Right ventricle myocardium inferior (tissue), 1 donor: Measurements from ENCODE around the gene FOXP4. TPM values are rescaled to one million over a fixed set of nuclear protein-coding genes. Genes with fewer than 3 reads are reported as not detected.

Experiments
- ATAC-seq: fragments of 200-7000 bp; cut with Tn5 transposase; one replicate; pipeline ENCODE4 v1.9.1; 2020; ENCODE audit warnings: mild to moderate bottlenecking, moderate library complexity
- DNase-seq: peaks from one replicate; pipeline ENCODE4 v3.0.0; 2021; ENCODE audit errors: missing footprints
- intact Hi-C: fragments of 100-400 bp; cut with DNase I; formaldehyde crosslinking; loops from one replicate; pipeline ENCODE4 v1.11.0; 2022
- total RNA-seq: library from RNA; stranded (reverse); fragmentation: NEBNext Ultra II Directional; extraction: Animal tissue kit (Norgen Biotek cat#: 25700); gene quantifications from one replicate; pipeline ENCODE4 v1.2.1, GENCODE V29; 2021
- donor health status: DM: no; HTN: yes; CAD: no; lungs with severe emphysema.

Gene FOXP4
- total RNA-seq, 1 donor from 2014 or later, result 13.9 TPM

DNA sequence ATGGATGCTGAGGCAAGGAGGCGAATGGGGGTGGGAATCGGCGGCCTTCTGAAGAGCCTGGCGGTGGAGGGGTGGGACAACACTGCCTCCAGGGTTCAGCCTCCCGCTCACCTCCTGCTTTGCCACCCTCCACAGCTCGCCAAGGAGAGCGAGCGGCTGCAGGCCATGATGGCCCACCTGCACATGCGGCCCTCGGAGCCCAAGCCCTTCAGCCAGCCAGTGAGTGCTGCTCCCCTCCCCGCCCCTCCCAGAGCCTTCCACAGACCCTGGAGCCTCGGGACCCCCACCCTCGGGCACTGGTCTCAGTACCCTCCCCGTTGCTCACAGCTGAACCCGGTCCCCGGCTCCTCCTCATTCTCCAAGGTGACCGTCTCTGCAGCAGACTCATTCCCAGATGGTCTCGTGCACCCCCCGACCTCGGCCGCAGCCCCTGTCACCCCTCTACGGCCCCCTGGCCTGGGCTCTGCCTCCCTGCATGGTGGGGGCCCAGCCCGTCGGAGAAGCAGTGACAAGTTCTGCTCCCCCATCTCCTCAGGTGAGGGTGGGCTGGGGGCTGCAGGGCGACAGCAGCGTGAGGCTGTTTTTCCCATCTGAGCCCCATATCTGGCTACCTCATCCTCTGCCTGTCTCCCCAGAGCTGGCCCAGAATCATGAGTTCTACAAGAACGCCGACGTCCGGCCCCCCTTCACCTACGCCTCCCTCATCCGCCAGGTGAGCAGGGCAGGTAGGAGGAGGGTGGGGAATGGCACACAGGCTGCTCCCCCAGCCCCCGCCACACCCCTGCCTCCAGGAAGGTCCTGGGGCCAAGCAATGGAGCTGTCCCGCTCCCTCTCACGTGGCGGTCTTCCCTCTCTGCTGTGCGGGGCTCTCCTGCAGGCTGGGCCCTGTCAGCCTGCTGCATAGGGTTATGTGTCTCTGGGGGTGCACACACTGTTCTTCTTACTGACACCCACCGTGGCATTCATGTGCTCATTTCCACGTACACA lies 43.7 kb downstream of the FOXP4 start:
- ATAC-seq, result no peak
- DNase-seq, result no peak
- intact Hi-C loops, result no loop called here

DNA sequence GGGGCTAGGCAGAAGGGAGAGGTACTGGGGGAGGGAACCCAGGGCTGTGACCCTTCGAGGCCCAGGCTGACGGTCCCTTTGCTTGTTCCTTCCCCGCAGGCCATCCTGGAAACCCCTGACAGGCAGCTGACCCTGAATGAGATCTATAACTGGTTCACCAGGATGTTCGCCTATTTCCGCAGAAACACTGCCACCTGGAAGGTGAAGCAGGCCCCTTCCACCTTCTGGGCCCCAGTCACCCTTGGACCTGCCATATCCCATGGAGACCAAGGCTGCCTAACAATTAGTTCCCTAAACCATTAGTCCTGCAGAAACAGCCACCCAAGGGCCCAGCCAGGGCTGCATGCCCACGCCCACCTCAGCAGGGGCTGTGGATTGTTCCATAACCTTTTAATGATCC lies 44.9 kb downstream of the FOXP4 start:
- DNase-seq (no peak), ATAC-seq (no peak)
- intact Hi-C loops, result no loop called here

DNA sequence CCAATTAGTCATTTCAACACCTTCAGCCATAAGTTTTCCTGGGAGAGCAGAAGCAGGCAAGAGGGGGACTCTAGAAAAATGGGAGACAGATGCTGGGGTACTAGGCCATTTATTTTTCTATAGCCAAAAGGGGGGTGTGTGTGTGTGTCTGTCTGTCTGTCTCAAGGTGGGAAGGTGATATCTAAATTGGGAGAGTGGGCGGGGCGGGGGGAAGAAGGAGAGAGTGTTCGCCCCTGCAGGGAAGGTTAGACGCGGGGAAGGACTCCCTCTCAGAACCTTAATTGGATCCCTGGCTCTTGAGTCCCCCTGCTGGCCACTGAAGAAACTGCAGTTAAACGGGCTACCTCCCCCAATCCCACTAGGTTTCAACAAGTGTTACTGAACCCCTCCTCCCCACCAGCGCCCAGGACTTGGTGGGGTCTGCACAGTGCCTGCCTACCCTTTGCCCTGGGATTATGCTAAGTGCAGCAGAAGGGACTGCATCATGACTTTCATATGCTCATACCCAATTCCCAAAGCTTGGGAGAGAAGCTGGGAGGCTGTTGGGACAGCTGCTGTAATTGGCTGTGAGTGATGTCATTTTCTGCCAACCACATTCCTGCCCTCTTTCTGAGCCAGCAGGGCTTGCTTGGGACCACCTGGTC lies 45.8 kb downstream of the FOXP4 start:
- ATAC-seq, result peak; percentile 55
- intact Hi-C loops, result loop anchor here (1.0 to 2.0 kb wide), 3 partner anchors 129 to 223 kb away; no protein-coding TSS in a partner anchor
- DNase-seq, result peak; percentile 78

DNA sequence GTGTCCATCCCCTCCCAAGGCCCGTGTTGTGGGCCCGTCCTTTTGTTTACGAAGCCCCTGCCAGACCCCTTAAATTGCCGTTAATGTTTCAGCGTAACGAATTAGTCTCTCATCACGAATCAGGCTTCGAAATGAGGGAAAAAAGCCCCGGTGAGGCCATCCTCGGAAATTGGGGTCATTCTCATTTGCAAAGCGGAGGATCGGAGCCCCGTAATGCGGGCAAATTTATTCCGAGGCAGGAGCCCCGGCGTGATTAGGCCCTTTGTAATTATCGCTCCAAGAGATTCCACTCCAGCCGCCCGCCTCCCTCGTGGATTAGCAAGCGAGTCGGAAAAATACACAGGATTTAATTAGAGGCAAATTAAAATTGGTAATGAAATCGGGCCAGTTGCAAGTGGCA lies 47.2 kb downstream of the FOXP4 start:
- ATAC-seq (no peak), DNase-seq (no peak)
- intact Hi-C loops, result loop anchor here (2.0 kb wide), 2 partner anchors 169 to 225 kb away; no protein-coding TSS in a partner anchor

DNA sequence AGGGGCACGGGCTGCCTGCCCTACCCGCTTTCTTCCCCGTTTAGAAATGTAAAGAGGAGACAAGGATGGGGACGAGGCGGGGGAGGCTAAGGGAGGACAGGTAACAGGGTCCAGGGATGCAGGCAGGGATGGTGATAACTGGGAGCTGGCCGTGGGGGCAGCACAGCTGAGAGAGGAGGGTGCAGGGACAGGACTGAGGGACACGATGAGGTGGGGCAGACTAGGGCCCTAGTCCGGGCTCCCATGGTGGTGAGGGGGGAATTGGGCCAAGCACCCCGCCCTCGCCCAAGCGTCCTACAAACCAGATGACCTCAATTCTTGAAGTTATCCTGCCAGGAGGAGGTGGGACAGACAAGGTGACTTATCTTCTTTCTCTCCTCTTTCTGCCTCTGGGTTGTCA lies 47.7 kb downstream of the FOXP4 start:
- DNase-seq (no peak), ATAC-seq (no peak)
- intact Hi-C loops, result loop anchor here (2.0 kb wide), 2 partner anchors 169 to 225 kb away; no protein-coding TSS in a partner anchor

DNA sequence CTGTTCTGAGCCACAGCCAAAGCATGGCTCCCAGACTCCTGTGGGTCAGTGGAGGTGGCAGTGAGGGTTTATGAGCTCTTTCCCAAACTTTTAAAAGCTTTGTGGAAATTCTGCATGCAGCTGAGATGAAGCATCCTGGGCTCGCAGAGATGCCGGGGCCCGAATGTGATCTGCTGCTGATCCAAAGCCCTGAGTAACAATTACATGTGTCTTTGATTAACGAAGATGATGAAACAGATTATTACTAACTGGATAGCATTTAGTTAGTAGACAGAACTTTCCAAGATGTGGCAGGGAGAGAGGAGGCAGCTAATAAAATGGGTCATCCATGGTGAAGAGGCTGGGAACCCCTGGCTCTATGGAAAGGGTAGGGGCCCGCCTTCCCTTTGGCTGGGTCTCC lies 48.1 kb downstream of the FOXP4 start:
- intact Hi-C loops, result no loop called here
- ATAC-seq (no peak), DNase-seq (no peak)

DNA sequence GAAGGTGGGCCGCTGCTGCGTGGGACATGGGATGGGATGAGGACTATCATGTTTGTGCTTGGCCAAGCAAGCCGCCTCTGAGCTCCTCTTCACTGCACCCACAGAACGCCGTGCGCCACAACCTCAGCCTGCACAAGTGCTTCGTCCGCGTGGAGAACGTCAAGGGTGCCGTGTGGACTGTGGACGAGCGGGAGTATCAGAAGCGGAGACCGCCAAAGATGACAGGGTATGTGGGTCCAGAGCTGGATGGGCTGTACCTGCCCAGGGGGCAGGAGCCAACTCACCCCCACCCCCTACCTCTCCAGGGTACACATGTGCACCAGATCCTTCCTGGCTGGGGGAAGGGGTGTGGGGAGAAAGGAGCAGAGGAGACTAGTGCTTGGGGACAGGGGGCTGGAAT lies 48.6 kb downstream of the FOXP4 start:
- ATAC-seq, result no peak
- intact Hi-C loops, result no loop called here
- no peak for DNase-seq

DNA sequence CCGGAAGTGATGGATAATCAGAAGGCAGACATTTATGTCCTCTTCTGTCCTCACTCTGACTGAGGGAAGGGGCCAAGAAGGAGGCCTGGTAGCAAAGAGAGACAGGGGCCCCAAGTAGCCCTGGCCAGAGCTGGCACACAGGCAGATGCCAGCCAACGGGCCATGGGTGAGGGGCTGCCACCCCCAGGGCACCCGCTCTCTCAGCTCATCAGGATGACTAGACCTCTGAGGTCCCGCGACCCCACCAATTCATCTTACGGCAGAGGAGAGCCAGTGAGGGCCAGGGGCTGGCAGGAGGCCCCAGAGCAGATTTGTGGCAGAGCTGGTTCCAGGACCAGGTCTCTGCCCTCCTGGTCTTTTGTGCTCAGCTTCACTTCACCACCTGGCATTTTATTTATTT lies 49.0 kb downstream of the FOXP4 start:
- no peak for DNase-seq
- intact Hi-C loops, result no loop called here
- no peak for ATAC-seq

DNA sequence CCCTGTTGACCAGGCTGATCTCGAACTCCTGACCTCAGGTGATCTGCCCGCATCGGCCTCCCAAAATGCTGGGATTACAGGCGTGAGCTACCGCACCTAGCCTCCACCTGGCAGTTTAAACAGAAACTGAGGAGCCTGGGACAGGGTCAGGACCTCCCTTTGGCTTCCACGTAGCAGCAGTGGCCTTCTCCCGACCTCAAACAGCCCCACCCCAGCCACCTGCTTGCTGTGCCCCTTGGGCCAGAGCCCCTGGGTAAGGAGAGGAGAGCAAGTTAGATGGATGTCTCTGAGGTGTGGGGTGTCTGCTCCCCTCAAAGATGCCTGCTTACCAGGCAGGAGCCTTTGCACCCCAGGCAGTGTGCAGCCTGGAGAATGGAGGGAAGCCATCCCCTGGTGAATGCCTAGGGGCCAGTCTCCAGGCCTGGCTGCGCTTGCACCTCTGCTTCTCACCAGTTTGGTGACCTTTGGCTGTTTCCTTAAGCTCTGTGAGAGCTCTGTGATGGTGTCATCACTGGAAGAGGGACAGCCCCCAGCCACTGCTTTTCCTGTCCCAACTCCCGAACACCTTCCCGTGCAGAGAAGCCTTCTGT lies 50.0 kb downstream of the FOXP4 start:
- intact Hi-C loops, result no loop called here
- DNase-seq (no peak), ATAC-seq (no peak)

DNA sequence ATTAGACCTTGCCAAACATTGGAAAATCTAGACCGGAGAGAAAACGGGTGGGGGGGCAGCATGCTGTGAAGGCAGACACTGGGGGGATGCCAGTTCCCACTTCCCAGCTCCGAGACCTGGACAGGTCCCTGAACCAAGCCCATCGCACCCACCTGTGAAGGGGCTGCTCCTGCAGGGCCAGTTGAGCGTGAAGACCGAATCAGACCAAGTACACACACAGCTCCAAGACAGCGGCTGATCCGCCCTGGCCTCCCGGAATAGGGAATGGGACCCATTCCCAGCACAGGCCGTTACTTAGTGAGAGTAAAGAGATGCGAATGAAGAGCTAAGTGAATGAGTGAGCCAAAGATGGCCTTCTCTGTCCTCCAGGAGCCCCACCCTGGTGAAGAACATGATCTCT lies 50.6 kb downstream of the FOXP4 start:
- no peak for DNase-seq
- intact Hi-C loops, result no loop called here
- no peak for ATAC-seq

DNA sequence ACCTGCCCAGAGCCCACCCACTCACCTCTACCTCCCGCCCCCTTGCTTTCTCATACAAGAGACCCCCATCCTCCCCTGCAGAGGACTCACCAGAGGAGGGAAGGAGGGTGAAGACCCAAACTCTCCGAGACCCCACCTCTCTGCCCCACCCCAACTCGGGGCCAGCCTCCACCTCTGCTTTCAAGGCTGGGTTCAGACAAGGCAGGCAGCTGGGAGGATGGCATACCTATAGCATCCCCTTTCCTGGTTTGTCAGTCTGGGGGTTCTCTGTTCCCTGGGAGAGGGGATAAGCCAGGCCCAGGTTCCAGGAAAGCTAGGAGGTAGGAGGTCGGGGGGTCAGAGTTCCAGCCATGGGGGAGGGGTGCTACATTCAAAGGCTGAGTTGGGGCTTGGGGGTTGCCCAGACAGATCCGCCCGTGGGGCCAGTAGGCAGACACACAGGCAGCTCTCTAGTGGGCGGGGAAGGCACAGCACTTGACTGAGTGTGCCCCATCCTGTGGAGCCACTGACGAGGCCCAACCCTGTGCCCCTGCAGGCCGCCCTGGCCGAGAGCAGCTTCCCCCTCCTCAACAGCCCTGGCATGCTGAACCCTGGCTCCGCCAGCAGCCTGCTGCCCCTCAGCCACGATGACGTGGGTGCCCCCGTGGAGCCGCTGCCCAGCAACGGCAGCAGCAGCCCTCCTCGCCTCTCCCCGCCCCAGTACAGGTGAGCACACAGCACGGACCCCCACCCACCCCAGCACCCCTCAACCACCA lies 51.2 kb downstream of the FOXP4 start:
- DNase-seq, result no peak
- no peak for ATAC-seq

DNA sequence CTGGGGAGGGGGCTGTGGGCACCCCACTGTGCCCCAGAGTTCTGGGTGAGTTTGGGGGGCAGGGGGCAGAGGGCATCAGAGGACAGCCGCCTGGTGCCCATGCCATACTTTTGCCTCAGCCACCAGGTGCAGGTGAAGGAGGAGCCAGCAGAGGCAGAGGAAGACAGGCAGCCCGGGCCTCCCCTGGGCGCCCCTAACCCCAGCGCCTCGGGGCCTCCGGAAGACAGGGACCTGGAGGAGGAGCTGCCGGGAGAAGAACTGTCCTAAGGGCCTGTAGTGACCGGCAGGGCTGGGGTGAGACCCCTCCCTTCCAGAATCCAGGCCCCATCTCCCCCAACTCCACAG lies 52.5 kb downstream of the FOXP4 start:
- intact Hi-C loops, result no loop called here
- no peak for ATAC-seq
- no peak for DNase-seq

More for the DNA sequence above, 51.2 kb downstream of the FOXP4 start:
- intact Hi-C loops, result no loop called here

DNA sequence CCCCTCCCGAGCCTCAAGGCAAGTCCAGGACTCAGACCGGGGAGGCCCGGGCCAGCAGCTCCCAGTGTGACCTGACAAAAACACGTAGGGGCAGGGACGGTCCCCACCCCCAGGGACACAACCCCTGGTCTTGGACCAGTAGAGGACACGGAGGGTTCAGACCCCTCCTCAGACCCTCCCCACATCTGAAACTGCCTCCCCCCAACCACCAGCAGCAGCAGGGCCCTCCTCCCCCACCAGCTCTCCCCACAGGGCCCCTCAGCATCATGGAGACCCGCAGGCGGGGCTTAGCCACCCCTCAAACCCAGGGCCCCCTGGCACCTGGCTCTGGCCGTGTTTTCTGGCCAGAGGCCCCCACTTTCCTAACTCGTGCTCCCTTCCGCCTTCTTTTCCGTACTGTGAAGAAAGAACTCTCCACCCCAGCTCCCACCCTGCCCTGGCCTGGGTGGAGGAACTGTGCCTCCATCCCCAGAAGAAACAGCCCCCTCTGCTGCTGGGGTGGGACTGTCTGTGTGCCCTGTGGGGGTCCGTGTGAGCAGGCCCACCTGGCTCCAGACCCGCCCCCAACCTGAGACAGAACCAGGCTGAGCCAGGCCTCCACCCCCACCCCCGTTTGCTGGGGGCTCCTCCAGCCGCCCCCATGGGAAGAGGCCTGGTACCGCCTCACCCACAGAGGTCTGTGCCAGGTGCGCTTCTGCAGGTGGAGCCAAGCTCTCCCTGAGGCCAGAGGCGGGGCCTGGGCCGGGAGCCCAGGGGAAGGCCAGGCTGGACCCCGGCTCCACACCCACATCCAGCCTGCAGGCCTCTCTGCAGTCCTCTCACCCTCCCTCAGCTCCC lies 53.1 kb downstream of the FOXP4 start:
- intact Hi-C loops, result no loop called here
- ATAC-seq, result no peak
- no peak for DNase-seq

DNA sequence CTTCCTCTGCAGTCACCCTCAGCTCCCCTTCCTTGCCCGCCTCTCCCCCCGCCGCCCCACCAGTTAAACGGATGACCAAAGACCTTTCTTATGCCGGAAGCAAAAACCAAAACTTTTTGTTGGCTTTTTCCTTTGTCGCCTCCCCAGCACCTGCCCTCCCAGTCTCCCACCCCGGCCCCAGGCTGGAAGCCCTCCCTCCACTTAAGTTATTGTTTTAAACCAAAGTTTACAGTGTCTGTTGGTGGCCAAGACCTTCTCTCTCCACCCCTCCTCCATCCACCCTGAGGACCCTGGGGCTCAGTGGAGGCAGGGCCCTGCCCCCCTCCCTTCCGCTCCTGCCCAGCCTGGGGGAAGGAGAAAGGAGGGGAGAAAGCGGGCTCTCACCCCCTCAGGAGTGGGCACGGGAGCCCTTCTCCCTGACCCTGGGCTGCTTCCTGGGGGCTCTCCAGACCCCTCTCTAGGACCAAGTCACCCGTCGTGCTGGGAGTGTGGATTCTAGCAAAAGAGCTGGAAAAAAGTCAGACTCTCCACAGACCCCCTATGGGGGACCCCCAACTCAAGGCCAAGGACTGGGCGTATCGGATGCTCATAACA lies 53.8 kb downstream of the FOXP4 start:
- ATAC-seq, result no peak
- intact Hi-C loops, result loop anchor here (5.0 to 10.0 kb wide), 2 partner anchors 177 to 445 kb away; partner anchors contain the start of gene FRS3
- DNase-seq, result no peak

DNA sequence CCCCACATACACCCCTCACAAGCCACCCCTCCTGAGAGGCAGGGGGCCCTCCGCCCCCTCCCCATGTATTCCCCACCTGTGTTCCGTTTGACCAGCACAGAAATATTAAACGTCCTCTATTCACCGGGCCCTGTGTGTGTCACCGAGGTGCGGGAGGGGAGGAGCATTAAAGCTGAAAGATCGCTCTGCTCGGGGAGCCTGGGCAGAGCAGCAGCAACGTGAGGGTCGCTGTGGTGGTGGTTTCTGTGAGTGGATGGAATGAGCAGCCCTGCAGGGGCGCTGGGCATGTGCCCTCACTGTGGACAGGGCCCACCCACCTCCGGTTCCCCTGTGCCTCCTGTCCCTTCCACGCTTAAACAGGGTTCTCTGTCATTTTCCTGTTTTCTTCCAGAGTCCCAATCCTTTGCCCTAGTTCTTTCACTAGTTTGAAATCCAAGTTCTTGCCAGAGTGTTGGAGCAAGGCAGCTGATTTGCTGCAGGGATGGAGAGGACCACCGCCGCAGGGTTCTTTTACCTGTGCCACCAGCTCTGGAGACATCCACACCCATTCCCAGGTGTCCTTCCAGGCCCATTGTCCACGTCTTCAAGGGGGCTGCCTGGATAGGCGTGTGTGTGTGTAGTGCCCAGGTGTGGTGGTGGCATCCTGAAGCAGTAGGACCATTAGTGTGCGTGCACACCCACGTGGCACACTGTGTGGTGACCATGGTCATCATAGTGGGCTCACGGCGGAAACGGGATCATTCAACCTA lies 54.5 kb downstream of the FOXP4 start:
- DNase-seq, result no peak

DNA sequence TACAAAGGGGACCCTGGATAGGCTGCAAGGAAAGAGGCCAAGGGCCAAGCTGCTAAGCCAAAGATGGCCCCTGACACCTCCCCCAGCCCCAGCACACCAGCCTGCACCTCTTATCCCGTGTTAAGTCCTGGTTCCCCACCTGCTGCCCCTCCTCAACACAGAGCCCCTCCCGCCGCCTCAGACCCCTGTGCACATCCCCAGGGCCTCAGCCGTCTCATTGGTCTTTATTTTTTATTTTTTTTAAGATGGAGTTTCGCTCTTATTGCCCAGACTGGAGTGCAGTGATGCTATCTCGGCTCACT lies 55.0 kb downstream of the FOXP4 start:
- ATAC-seq, result no peak
- DNase-seq, result no peak
- intact Hi-C loops, result loop anchor here (5.0 to 10.0 kb wide), 2 partner anchors 176 to 444 kb away; partner anchors contain the start of gene FRS3

More for the DNA sequence above, 54.5 kb downstream of the FOXP4 start:
- intact Hi-C loops, result loop anchor here (5.0 to 10.0 kb wide), 2 partner anchors 177 to 444 kb away; partner anchors contain the start of gene FRS3
- no peak for ATAC-seq

DNA sequence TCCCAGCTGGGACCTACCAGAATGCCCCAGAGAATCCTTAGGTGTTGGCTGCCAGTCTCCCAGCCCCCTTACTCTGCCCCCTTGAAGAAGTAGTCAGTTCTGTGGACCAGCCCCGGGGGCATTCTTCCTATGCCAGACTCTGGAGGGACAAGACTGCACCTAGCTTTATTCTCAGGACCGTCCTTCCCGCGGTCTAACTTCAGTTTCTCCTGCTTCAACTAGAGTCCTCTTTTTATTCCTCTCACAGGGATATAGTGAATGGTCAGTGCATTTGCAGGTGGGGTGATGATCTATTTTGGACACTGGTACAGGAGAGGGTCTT lies 56.2 kb downstream of the FOXP4 start:
- DNase-seq, result no peak
- intact Hi-C loops, result loop anchor here (5.0 to 10.0 kb wide), 2 partner anchors 175 to 442 kb away; partner anchors contain the start of gene FRS3
- ATAC-seq, result peak; percentile 11
